MM.1S (cell line): ENCODE results near the gene TRAF1.

Experiments
- DNase-seq: peaks from one replicate; pipeline ENCODE4 v3.0.0-alpha.2; 2015
- H2AFZ ChIP-seq: fragments of 300-600 bp; sonication (generic); 2 replicates; pipeline ENCODE4 v1.6.0; 2016; ENCODE audit warnings: antibody characterized with exemption, low read length
- H3F3A ChIP-seq: fragments of 300-600 bp; sonication (generic); 2 replicates; pipeline ENCODE4 v1.6.1; 2016; ENCODE audit warnings: mild to moderate bottlenecking, antibody characterized with exemption, low read length, moderate library complexity, mixed read lengths; ENCODE audit not compliant: insufficient read depth
- H3K27ac ChIP-seq: fragments of 300-600 bp; sonication (generic); 2 replicates; pipeline ENCODE4 v1.5.1; 2016; ENCODE audit warnings: mild to moderate bottlenecking, low read length
- H3K27me3 ChIP-seq: fragments of 300-600 bp; sonication (generic); replicated peaks from 2 replicates; pipeline ENCODE4 v1.6.0; 2016; ENCODE audit warnings: low read length; ENCODE audit not compliant: insufficient read depth
- H3K36me3 ChIP-seq: fragments of 300-600 bp; sonication (generic); replicated peaks from 2 replicates; pipeline ENCODE4 v1.6.1; 2016; ENCODE audit warnings: mild to moderate bottlenecking, low read length, mixed read lengths; ENCODE audit not compliant: insufficient read depth
- H3K4me1 ChIP-seq: fragments of 300-600 bp; sonication (generic); 2 replicates; pipeline ENCODE4 v1.6.1; 2016; ENCODE audit warnings: low read length, mixed read lengths
- H3K4me2 ChIP-seq: fragments of 300-600 bp; sonication (generic); 2 replicates; pipeline ENCODE4 v1.6.0; 2016; ENCODE audit warnings: low read depth, low read length
- H3K4me3 ChIP-seq: fragments of 300-600 bp; sonication (generic); 2 replicates; pipeline ENCODE4 v1.5.1; 2016; ENCODE audit warnings: low read length, mixed read lengths
- H3K79me2 ChIP-seq: fragments of 300-600 bp; sonication (generic); 2 replicates; pipeline ENCODE4 v1.6.1; 2016; ENCODE audit warnings: mixed run types, low read length, mixed read lengths
- H3K9ac ChIP-seq: fragments of 300-600 bp; sonication (generic); 2 replicates; pipeline ENCODE4 v1.6.1; 2016; ENCODE audit warnings: low read length, mixed read lengths
- H3K9me2 ChIP-seq: fragments of 300-600 bp; sonication (generic); replicated peaks from 2 replicates; pipeline ENCODE4 v1.6.1; 2016; ENCODE audit warnings: mild to moderate bottlenecking, low read length, mixed read lengths; ENCODE audit not compliant: insufficient read depth
- H3K9me3 ChIP-seq: fragments of 300-600 bp; sonication (generic); replicated peaks from 2 replicates; pipeline ENCODE4 v1.6.1; 2016; ENCODE audit warnings: mild to moderate bottlenecking, low read length, mixed read lengths; ENCODE audit not compliant: insufficient read depth
- H4K20me1 ChIP-seq: fragments of 300-600 bp; sonication (generic); 2 replicates; pipeline ENCODE4 v1.6.1; 2016; ENCODE audit warnings: mild to moderate bottlenecking, low read length, moderate library complexity, mixed read lengths; ENCODE audit not compliant: insufficient read depth
- EZH2 ChIP-seq: fragments of 300-600 bp; sonication (generic); optimal IDR thresholded peaks from 2 replicates; pipeline ENCODE3; 2017; ENCODE audit warnings: low read depth, mild to moderate bottlenecking, antibody characterized with exemption, low read length, mixed read lengths
- EZH2phosphoT487 ChIP-seq: fragments of 300-600 bp; sonication (generic); IDR thresholded peaks from 2 replicates; pipeline ENCODE4 v1.6.1; 2018; ENCODE audit warnings: antibody characterized with exemption, low read length
- TF ChIP-seq, protein P1 (sequence below): fragments of 300-600 bp; sonication (generic); IDR thresholded peaks from 2 replicates; pipeline ENCODE4 v1.5.1; 2016; ENCODE audit warnings: antibody characterized with exemption, low read length, mixed read lengths

TRAF1 gene

DNA sequence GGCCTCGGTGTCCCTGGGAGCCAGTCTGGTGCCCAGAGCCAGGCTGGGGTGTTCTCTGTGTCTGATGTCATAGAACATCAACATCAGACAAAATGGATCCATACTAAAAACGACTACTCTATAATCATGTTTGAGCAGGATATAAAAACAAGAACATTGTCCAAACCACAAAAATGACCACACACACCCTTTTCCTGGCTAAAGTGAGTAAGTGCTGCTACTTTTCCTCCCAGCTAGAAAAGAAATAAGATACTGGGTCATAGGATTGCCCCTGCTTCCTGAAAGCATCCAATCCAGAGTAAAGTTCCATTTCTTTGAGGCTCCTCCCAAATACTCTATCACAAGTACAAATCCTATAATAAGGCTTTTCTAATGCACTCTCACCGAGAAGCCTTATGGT, 19.7 kb upstream of the TRAF1 start:
- Histone ChIP-seq H4K20me1 (no peaks in the 10 kb centered on the region), H3K36me3 (no peaks in the 10 kb centered on the region), H3K9ac (no peak overlapping the region), H3F3A (no peaks in the 10 kb centered on the region), H3K27ac (no peak overlapping the region), H3K9me3 (no peaks in the 10 kb centered on the region), H3K4me1 (peaks cover 7% of the 10 kb centered on the region), H3K27me3 (no peaks in the 10 kb centered on the region), H2AFZ (no peak overlapping the region), H3K9me2 (no peaks in the 10 kb centered on the region), H3K4me3 (no peak overlapping the region), H3K4me2 (no peak overlapping the region), H3K79me2 (no peaks in the 10 kb centered on the region)
- TF ChIP-seq EZH2 (no peak), EZH2phosphoT487 (no peak)
- TF ChIP-seq, protein P1, sequence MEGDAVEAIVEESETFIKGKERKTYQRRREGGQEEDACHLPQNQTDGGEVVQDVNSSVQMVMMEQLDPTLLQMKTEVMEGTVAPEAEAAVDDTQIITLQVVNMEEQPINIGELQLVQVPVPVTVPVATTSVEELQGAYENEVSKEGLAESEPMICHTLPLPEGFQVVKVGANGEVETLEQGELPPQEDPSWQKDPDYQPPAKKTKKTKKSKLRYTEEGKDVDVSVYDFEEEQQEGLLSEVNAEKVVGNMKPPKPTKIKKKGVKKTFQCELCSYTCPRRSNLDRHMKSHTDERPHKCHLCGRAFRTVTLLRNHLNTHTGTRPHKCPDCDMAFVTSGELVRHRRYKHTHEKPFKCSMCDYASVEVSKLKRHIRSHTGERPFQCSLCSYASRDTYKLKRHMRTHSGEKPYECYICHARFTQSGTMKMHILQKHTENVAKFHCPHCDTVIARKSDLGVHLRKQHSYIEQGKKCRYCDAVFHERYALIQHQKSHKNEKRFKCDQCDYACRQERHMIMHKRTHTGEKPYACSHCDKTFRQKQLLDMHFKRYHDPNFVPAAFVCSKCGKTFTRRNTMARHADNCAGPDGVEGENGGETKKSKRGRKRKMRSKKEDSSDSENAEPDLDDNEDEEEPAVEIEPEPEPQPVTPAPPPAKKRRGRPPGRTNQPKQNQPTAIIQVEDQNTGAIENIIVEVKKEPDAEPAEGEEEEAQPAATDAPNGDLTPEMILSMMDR = no peak
- DNase-seq = no peak

DNA sequence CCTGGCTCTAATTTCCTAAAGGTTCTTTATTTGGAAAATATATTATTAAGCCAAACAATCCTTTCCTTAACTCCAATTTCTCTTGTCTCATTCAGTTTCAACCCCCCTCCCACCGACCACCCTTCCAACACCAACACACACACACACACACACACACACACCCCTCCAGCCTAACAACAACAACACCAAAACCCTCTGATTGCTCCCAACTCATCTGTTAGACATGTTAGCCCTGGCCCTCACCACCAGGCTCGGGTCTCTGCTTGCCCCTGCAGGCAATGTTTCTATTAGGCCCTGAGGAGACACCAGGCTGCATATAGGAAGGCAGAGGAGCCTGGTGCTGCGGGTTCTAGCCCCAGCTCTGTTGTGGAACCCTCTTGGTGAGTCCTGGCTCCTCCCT, 18.4 kb upstream of the TRAF1 start:
- H3K27ac ChIP-seq = peak overlapping the region; percentile 24; the same call in 1 of the 2 replicates
- no peaks in the 10 kb centered on the region for H3K36me3 ChIP-seq
- no peaks in the 10 kb centered on the region for H3K9me2 ChIP-seq
- H3K79me2 ChIP-seq = no peaks in the 10 kb centered on the region
- TF ChIP-seq EZH2 (no peak), EZH2phosphoT487 (no peak)
- TF ChIP-seq, protein P1 = no peak
- no peaks in the 10 kb centered on the region for H3K9me3 ChIP-seq
- H3K9ac ChIP-seq = no peak overlapping the region
- H2AFZ ChIP-seq = no peak overlapping the region
- H3K4me1 ChIP-seq = peaks cover 19% of the 10 kb centered on the region
- no peak for DNase-seq
- 0 out of 2 replicates have a peak, but pooled peaks cover 5% of the 10 kb centered on the region for H3F3A ChIP-seq
- H3K27me3 ChIP-seq = no peaks in the 10 kb centered on the region
- no peak overlapping the region for H3K4me3 ChIP-seq
- H3K4me2 ChIP-seq = no peak overlapping the region
- no peaks in the 10 kb centered on the region for H4K20me1 ChIP-seq

DNA sequence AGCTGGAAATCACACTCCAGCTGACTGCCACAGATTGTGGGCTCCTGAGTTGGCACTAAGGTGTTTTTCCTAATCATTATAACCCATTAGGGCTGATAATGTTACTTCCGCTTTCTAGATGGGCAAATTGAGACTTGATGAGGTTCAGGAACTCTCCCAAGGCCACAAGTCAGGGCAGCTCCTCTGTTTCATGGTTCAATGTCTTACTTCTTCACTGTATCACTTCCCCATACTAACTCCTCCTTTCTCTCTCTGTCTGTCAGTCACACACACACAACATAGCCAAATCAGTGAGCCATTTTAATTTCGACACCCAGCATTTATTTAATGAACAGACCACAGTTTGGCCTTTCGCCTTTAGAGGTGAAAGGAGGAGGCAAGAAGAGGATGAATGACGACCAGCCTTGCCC, 17.8 kb upstream of the TRAF1 start:
- H4K20me1 ChIP-seq = no peaks in the 10 kb centered on the region
- no peaks in the 10 kb centered on the region for H3K27me3 ChIP-seq
- H3K4me3 ChIP-seq = no peak overlapping the region
- no peaks in the 10 kb centered on the region for H3K9me2 ChIP-seq
- 0 out of 2 replicates have a peak, but pooled peaks cover 5% of the 10 kb centered on the region for H3F3A ChIP-seq
- H2AFZ ChIP-seq = no peak overlapping the region
- no peaks in the 10 kb centered on the region for H3K79me2 ChIP-seq
- peaks cover 20% of the 10 kb centered on the region for H3K4me1 ChIP-seq
- H3K4me2 ChIP-seq = no peak overlapping the region
- peak; percentile 48 for DNase-seq
- no peaks in the 10 kb centered on the region for H3K9me3 ChIP-seq
- no peak overlapping the region for H3K9ac ChIP-seq
- peak overlapping the region; percentile 24; the same call in 1 of the 2 replicates for H3K27ac ChIP-seq
- TF ChIP-seq EZH2 (no peak), EZH2phosphoT487 (no peak)
- TF ChIP-seq, protein P1 = no peak
- H3K36me3 ChIP-seq = no peaks in the 10 kb centered on the region
